Measurements from ENCODE around the gene XRCC3.

XRCC3 gene

GRCh38 chr14:103725001-103725682, 9.9 kb upstream of the XRCC3 start:
- DNase-seq = no peak

- no peak for DNase-seq
Measured at GRCh38 chr14:103724116-103724515, 8.9 kb upstream of the XRCC3 start.

- DNase-seq = no peak
Measured at GRCh38 chr14:103723748-103724081, 8.5 kb upstream of the XRCC3 start.

- no peak for DNase-seq
Measured at GRCh38 chr14:103721334-103722120, 6.3 kb upstream of the XRCC3 start.

GRCh38 chr14:103719751-103720150, 4.5 kb upstream of the XRCC3 start:
- DNase-seq = no peak

- no peak for DNase-seq
Measured at GRCh38 chr14:103718572-103718971, 3.3 kb upstream of the XRCC3 start.

- DNase-seq = no peak
Measured at GRCh38 chr14:103716899-103717411, 1.7 kb upstream of the XRCC3 start.

GRCh38 chr14:103716091-103716801, 995 bp upstream of the XRCC3 start:
- peak; percentile 59 for DNase-seq

GRCh38 chr14:103714063-103714724, 1.1 kb downstream of the XRCC3 start:
- DNase-seq = no peak

GRCh38 chr14:103713304-103714062, 1.8 kb downstream of the XRCC3 start:
- DNase-seq = no peak

GRCh38 chr14:103712633-103713247, 2.5 kb downstream of the XRCC3 start:
- DNase-seq = no peak

GRCh38 chr14:103711516-103712431, 3.5 kb downstream of the XRCC3 start:
- no peak for DNase-seq

GRCh38 chr14:103710771-103711377, 4.4 kb downstream of the XRCC3 start:
- DNase-seq = no peak

- DNase-seq = no peak
Measured at GRCh38 chr14:103709814-103710213, 5.4 kb downstream of the XRCC3 start.

- DNase-seq = no peak
Measured at GRCh38 chr14:103708750-103709187, 6.5 kb downstream of the XRCC3 start.

- no peak for DNase-seq
Measured at GRCh38 chr14:103707329-103708263, 7.7 kb downstream of the XRCC3 start.

GRCh38 chr14:103706551-103707328, 8.5 kb downstream of the XRCC3 start:
- DNase-seq = no peak
